HG03342 (cell line): ENCODE data around the gene CTXN2.

Experiments used
- ATAC-seq: cut with Tn5 transposase; IDR thresholded peaks from one replicate; pipeline ENCODE4 v1.9.1; 2021; ENCODE audit warnings: mild to moderate bottlenecking, moderate library complexity; ENCODE audit not compliant: unreplicated experiment

Gene CTXN2

GRCh38 chr15:48191574-48192225, at the start of gene CTXN2:
Gene CTXN2 (plus strand): TSS chr15:48191665. CDS start chr15:48201301, 9,636 bp downstream.
- ATAC-seq = no peak

GRCh38 chr15:48143856-48144255, 47.6 kb upstream of the CTXN2 start:
- ATAC-seq = no peak

GRCh38 chr15:48144889-48145288, 46.6 kb upstream of the CTXN2 start:
- peak; percentile 61 for ATAC-seq

DNA sequence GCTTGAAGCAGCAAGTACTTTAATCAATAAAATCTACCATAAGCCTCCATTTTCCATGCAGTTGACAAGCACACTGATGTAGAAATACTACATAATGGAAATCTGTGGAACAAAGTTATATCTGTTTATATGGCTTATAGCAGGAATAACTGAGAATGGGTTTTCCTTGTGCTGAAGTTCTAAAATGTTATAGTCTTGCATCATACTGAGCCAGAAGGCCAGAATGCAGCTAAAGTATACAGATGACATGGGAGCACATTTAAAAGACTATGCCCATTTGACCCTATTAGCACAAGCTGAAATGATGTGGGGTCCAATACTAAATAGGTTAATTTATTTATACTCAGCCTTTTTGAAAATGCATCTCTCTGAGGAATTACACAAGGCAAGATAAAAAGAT, 45.5 kb upstream of the CTXN2 start:
- ATAC-seq = no peak

- no peak for ATAC-seq
Observed at GRCh38 chr15:48147358-48147757, 44.1 kb upstream of the CTXN2 start.

- no peak for ATAC-seq
Observed at GRCh38 chr15:48149858-48150257, 41.6 kb upstream of the CTXN2 start.

DNA sequence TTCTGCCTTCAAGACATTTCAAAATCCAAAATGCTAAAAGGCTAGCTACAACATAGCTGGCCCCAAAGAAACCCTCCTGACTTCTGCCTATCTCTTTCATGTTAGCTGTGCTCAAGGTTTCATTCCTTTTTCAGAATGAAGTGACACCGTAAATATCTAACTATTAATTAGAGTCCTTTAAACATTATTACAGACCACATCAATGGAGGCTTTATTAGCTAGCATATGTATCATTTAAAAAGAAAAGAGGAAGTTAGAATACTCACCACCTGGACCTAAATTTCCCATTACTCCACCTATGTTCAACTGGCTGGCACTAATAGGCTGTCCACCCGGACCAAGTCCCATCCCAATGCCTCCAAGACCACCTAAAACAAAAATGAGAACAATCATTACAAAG, 37.9 kb upstream of the CTXN2 start:
- ATAC-seq = no peak

- ATAC-seq = no peak
Observed at GRCh38 chr15:48168616-48169015, 22.8 kb upstream of the CTXN2 start.

DNA sequence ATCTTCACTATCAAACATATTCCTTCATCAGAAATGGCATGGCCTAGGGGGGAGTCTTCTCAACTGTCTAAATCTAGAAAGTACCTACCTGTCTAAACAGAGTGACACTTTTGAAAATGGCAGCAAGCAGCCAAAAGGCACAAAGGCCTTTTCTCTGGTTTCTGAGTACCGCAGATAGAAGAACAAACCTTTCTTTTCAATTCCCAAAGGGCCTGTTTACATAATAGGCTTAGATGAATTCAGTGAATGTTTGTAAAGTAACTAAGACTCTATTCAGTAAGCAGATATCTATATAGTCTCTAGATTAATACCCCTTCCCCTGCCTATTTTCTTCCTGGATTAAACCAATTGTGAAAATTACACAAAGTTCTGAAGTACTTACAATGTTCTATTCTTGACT, 20.5 kb upstream of the CTXN2 start:
- no peak for ATAC-seq

- no peak for ATAC-seq
Observed at GRCh38 chr15:48175126-48175525, 16.3 kb upstream of the CTXN2 start.

GRCh38 chr15:48176112-48176511, 15.4 kb upstream of the CTXN2 start:
- no peak for ATAC-seq

DNA sequence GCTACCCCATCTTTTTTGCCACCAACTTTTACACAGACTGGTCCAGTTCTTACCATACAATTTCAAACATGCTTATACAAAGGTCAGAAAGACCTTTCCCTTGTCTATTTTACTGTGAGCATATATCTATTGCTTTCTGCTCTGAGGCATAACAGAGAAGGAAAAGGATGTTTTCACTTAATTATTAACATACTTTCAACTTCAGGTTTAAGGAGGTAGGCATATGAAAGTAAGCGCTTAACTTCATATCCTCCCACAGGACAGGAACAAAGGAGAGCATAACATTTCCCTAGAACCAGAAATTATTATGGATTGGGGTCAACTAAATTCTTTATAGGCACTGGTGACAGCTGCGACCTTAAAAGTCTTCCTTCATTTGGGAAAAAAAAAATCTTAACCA, 14.5 kb upstream of the CTXN2 start:
- ATAC-seq = no peak

GRCh38 chr15:48177383-48177765, 14.1 kb upstream of the CTXN2 start:
- ATAC-seq = peak; percentile 62

- peak; percentile 79 for ATAC-seq
Observed at GRCh38 chr15:48177766-48178647, 13.5 kb upstream of the CTXN2 start, which contains the start of gene MYEF2. Gene MYEF2 (minus strand): TSS chr15:48178295. CDS start chr15:48178237, 58 bp downstream.

DNA sequence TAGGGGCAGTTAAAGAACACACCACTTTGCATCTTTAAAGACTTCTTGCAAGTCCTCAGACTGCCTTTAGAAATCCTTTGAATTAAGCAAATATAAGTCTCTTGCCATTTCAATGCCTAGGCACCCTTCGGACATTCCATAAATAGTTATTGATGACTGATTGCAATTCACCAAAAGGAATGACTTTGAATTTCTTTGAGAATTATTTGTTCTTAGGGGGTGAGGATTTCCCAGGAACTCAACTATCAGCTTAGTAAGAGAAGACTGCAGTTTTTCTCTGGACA, 12.9 kb upstream of the CTXN2 start:
- ATAC-seq = no peak

GRCh38 chr15:48182749-48183148, 8.7 kb upstream of the CTXN2 start:
- no peak for ATAC-seq

DNA sequence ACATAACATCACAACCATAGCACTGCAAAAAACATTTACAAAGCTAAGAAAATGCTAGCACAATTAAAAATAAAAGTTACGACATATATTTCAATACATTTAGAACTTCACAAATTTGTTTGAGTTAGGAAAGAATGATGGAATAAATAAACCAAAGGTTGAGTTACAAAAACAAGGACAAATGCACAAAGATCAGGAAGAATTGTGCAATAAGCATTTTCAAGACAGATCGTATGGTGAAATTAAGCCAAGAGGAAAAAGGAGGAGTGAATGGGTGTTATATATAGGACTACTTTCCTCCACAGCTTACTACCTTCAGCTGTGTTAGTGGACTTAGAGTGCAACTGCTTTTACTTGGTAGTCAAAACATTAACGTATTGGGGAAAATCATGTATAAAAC, 5.9 kb upstream of the CTXN2 start:
- no peak for ATAC-seq

- ATAC-seq = no peak
Observed at GRCh38 chr15:48186271-48186670, 5.2 kb upstream of the CTXN2 start.

- ATAC-seq = no peak
Observed at GRCh38 chr15:48190932-48191573, 412 bp upstream of the CTXN2 start.

- no peak for ATAC-seq
Observed at GRCh38 chr15:48202068-48202467, 10.6 kb downstream of the CTXN2 start.

DNA sequence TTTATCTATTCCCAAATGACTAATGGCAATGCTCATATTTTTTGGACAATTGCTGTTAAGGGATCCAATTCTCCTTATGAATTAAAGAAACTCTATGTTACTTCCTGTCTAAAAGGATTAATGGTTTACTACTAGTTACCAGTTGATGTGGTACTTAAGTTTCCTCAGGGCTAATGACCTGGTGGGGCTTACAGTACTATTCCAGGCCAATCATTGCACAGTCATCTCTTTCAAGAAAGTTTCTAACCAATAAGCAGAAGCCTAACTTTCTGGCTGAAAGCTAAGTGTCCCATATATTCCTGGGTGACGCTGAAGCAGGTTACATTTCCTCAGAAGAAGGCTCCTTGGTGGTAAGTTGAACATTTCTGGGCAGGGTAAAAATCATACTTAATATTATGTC, 14.5 kb downstream of the CTXN2 start, which contains the start of gene SLC12A1:
Gene SLC12A1 (plus strand): TSS at position 322 of the 400 bp plus-strand sequence. CDS start 1,418 bp downstream, outside the sequence.
- ATAC-seq = no peak

DNA sequence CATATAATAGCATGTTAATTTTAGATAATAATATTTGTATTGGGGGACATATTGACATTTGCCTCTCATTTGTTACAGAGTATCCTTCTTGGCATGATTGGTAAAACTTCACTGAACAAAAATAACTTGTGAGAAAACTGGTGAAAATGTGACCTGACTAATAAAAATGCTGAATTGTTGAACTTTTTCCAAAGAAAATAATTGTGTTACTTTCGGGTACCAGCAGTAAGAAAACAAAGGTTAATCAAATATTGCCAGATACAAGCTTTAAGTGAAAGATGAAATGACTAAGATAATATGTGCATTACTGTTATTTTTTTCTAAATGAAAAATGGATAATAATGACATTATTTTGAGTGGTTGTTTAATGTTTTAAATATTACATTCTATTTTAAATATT, 29.8 kb downstream of the CTXN2 start:
- ATAC-seq = no peak
